ENCODE results near the gene STK32B. TPM values are rescaled to one million over a fixed set of nuclear protein-coding genes. Genes with fewer than 3 reads are reported as not detected.

The STK32B gene
- total RNA-seq, 4 donors from 2014 or later, result 3.0 to 33.8 (median 4.3) TPM

DNA sequence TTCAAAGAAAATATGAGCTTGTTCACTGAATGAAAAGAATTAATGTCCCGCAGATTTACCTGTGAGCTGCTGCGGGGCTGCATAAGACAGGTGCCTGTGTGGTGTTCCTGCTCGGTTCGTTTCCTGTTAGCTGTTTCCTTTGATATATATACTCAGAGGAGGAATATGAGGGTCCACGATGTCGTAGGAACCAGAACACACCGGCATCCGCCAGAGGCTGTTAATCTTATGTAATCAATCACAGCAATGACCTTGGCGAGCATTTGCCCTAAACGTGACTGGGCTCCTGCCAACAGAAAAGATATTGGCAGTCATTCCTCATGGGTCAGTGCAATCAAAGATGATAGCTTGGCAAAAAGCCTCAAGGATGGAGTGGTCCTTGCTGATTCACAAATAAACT lies 396.9 kb downstream of the STK32B start:
- Histone ChIP-seq H3K4me3 (no peak overlapping the region), H3K4me1 (no peaks in the 10 kb centered on the region), H3K36me3 (no peaks in the 10 kb centered on the region), H3K9me3 (no peaks in the 10 kb centered on the region), H3K27me3 (no peaks in the 10 kb centered on the region), H3K27ac (no peak overlapping the region)
- TF ChIP-seq, protein P1, sequence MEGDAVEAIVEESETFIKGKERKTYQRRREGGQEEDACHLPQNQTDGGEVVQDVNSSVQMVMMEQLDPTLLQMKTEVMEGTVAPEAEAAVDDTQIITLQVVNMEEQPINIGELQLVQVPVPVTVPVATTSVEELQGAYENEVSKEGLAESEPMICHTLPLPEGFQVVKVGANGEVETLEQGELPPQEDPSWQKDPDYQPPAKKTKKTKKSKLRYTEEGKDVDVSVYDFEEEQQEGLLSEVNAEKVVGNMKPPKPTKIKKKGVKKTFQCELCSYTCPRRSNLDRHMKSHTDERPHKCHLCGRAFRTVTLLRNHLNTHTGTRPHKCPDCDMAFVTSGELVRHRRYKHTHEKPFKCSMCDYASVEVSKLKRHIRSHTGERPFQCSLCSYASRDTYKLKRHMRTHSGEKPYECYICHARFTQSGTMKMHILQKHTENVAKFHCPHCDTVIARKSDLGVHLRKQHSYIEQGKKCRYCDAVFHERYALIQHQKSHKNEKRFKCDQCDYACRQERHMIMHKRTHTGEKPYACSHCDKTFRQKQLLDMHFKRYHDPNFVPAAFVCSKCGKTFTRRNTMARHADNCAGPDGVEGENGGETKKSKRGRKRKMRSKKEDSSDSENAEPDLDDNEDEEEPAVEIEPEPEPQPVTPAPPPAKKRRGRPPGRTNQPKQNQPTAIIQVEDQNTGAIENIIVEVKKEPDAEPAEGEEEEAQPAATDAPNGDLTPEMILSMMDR (IDR thresholded peaks at IDR 0.05), result no peak
- intact Hi-C loops (cut with DNase I; ENCODE audit: low total_unique reads), result no loop called here
- no peak for DNase-seq

DNA sequence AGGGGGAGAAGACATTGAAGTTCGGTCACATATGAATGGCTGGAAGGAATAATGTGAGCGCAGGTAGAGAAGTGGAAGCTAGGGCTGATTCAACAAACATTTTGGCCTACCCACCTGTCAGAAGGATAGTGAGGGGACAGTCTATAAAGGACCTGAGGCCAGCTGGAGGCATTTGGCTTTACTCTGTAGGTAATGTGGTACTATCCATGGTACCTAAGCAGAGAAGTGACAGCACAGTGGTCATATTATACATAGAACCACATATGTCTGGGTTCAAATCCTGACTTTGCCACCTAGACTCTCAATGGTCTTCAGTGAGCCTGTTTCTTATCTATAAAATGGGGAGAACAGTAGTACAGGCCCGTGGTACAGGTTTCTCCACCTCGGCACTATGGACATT lies 400.0 kb downstream of the STK32B start:
- Histone ChIP-seq H3K27me3 (no peaks in the 10 kb centered on the region), H3K9me3 (no peaks in the 10 kb centered on the region), H3K27ac (no peak overlapping the region), H3K4me3 (no peak overlapping the region), H3K36me3 (no peaks in the 10 kb centered on the region), H3K4me1 (no peaks in the 10 kb centered on the region)
- TF ChIP-seq POLR2A (IDR thresholded peaks at IDR 0.05), result no peak
- intact Hi-C loops (cut with DNase I; ENCODE audit: low total_unique reads), result no loop called here
- DNase-seq, result no peak

DNA sequence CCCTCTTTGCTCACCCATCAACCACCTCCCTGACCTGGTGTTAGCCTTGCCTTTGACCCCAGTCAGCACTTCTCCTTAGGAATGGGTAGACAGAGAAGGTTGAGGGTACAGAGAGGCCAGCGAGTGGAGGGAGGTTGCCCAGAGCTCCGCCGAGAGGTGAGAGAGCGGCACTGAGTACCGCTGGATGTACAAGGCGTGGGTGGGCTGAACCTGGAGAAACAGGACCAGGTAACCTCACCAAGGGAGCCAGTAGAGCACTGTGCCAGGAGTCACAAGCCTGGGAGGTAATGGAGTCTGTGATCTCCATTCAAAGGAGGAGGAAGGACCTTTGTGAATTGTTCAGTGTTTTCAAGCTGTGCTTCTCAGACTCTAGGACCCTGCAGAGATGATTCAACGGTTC lies 400.9 kb downstream of the STK32B start:
- H3K4me3 ChIP-seq, result no peak overlapping the region
- no peak for TF ChIP-seq POLR2A (IDR thresholded peaks at IDR 0.05)
- TF ChIP-seq, protein P1 (IDR thresholded peaks at IDR 0.05), result no peak
- no peaks in the 10 kb centered on the region for H3K4me1 ChIP-seq
- DNase-seq, result no peak
- intact Hi-C loops (cut with DNase I; ENCODE audit: low total_unique reads), result no loop called here
- H3K9me3 ChIP-seq, result no peaks in the 10 kb centered on the region
- H3K27me3 ChIP-seq, result no peaks in the 10 kb centered on the region
- H3K27ac ChIP-seq, result no peak overlapping the region
- no peaks in the 10 kb centered on the region for H3K36me3 ChIP-seq

DNA sequence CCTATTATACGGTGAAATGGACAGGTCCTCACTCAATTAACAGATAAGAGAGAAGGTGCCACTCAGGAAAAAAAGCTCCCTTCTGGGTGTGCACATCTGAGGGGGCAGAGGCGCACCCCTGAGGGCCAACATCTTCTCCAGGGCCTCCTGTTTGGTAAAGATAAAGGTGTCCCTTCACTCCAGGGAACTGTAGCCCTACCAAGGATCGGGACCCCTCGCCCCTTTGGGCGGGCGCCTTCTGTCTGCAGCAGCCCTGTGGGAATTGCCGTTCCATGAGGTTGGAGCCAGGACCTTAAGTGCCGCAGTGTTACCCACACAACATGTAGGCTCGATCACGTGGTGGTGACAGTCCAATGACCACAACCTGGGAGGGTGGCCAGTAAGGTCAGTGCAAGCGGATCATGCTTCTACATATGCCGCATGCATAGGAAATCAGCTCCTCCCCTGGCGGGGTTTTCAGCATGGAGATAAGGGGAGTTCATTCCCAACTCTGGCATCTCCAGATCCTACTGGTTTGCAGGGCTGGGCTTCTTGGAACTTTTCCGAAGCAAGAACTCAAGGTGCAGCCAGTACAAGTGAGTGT lies 403.8 kb downstream of the STK32B start:
- intact Hi-C loops (cut with DNase I; ENCODE audit: low total_unique reads), result no loop called here
- H3K36me3 ChIP-seq, result no peaks in the 10 kb centered on the region
- TF ChIP-seq, protein P1 (IDR thresholded peaks at IDR 0.05), result no peak
- no peak for TF ChIP-seq POLR2A (IDR thresholded peaks at IDR 0.05)
- H3K4me1 ChIP-seq, result no peaks in the 10 kb centered on the region
- no peak overlapping the region for H3K27ac ChIP-seq
- H3K27me3 ChIP-seq, result no peaks in the 10 kb centered on the region
- H3K9me3 ChIP-seq, result no peaks in the 10 kb centered on the region
- DNase-seq, result no peak
- H3K4me3 ChIP-seq, result no peak overlapping the region

DNA sequence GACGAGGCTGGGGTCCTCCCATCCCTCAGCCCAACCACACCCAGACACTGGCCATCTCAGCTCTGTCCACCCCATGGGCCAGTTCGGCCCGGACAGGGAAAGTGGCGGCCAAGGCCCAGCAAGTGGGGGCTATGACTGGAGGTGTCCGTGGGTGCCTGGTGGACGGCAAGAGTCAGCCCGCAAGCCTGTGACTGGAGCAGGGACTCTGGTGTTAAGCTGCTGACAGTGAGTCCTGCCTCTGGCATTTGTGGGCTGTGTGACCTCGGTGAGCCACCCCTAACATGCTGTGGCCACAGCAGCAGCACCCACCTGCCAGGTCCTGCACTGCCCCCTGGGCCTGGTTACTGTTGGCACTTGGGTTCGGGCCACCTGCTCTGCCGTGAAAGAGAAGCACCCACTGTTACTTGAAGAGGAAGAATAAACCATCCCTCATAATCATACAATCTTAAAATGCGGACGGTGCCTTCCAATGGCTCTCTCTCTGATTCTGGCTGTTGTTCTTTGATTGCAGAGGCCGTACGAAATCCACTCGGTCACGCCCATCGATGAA lies 405.1 kb downstream of the STK32B start:
- TF ChIP-seq POLR2A (IDR thresholded peaks at IDR 0.05), result no peak

DNA sequence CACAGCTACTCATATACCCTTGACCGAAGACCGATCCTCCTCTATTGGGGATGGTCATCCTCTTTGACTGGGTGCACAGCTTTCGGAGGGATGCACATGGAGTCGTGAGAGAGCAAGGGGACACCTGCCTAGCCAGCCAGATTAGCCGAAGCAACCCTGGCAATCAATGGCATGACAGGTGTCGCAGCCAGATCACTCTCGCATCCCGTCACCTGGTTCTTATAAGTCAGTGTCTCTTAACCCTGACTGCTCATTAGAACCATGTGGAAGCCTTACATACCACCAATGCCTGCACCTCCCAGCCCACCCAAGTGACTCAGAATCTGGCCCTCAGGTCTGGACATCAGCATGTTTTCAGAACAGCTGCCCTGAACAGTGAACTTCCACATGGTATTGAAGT lies 407.4 kb downstream of the STK32B start:
- TF ChIP-seq POLR2A (IDR thresholded peaks at IDR 0.05), result no peak
- TF ChIP-seq, protein P1 (IDR thresholded peaks at IDR 0.05), result no peak
- H3K27me3 ChIP-seq, result no peaks in the 10 kb centered on the region
- H3K36me3 ChIP-seq, result no peaks in the 10 kb centered on the region
- no peaks in the 10 kb centered on the region for H3K9me3 ChIP-seq
- H3K4me3 ChIP-seq, result no peak overlapping the region
- DNase-seq, result no peak
- no peak overlapping the region for H3K27ac ChIP-seq
- intact Hi-C loops (cut with DNase I; ENCODE audit: low total_unique reads), result no loop called here
- no peaks in the 10 kb centered on the region for H3K4me1 ChIP-seq

More for the DNA sequence above, 405.1 kb downstream of the STK32B start:
- no peaks in the 10 kb centered on the region for H3K36me3 ChIP-seq
- no peak overlapping the region for H3K4me3 ChIP-seq
- no peak overlapping the region for H3K27ac ChIP-seq
- no peaks in the 10 kb centered on the region for H3K4me1 ChIP-seq
- no peak for DNase-seq
- no peaks in the 10 kb centered on the region for H3K27me3 ChIP-seq
- no peaks in the 10 kb centered on the region for H3K9me3 ChIP-seq
- intact Hi-C loops (cut with DNase I; ENCODE audit: low total_unique reads), result no loop called here
